ENCODE data around the gene TNFSF8.

Gene TNFSF8

DNA sequence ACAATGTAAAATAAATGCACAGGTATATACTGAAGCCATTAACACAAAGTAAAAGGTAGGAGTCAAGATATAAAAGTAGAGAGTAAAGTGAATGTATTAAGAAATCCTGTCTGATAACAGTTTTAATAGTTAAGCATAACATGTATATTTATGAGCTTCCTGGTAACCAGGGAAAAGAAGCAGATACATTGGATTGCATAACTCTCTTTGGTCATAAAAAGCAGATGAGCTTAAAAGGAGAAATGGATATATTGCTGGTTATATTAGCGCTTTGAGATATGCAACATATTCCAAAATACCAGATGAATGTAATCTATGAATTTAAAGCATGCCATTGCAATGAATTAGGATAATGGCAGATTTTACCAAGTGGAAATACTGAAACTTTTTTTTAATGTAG, 6.2 kb upstream of the TNFSF8 start (continued):
- TF ChIP-seq, protein P1, sequence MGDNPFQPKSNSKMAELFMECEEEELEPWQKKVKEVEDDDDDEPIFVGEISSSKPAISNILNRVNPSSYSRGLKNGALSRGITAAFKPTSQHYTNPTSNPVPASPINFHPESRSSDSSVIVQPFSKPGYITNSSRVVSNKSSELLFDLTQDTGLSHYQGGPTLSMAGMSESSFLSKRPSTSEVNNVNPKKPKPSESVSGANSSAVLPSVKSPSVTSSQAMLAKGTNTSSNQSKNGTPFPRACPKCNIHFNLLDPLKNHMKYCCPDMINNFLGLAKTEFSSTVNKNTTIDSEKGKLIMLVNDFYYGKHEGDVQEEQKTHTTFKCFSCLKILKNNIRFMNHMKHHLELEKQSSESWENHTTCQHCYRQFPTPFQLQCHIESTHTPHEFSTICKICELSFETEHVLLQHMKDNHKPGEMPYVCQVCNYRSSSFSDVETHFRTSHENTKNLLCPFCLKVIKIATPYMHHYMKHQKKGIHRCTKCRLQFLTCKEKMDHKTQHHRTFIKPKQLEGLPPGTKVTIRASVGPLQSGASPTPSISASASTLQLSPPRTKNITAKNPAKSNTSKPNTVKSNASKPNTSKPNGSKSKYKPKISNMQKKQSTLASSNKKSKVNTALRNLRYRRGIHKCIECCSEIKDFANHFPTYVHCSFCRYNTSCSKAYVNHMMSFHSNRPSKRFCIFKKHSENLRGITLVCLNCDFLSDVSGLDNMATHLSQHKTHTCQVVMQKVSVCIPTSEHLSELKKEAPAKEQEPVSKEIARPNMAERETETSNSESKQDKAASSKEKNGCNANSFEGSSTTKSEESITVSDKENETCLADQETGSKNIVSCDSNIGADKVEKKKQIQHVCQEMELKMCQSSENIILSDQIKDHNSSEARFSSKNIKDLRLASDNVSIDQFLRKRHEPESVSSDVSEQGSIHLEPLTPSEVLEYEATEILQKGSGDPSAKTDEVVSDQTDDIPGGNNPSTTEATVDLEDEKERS (tag by site-specific recombination; IDR thresholded peaks at IDR 0.05): no peak
- TF ChIP-seq ZNF324 (tag by site-specific recombination; IDR thresholded peaks at IDR 0.05) (no peak), ZNF239 (tag by site-specific recombination; IDR thresholded peaks at IDR 0.05) (no peak), ZNF292 (tag by site-specific recombination; IDR thresholded peaks at IDR 0.05; ENCODE audit: borderline replicate concordance, low read depth) (no peak), ZNF664 (tag by site-specific recombination; IDR thresholded peaks at IDR 0.05) (no peak), ZNF837 (tag by site-specific recombination; IDR thresholded peaks at IDR 0.05) (no peak), ZNF184 (tag by site-specific recombination; IDR thresholded peaks at IDR 0.05) (no peak)
- TF ChIP-seq, protein P2, sequence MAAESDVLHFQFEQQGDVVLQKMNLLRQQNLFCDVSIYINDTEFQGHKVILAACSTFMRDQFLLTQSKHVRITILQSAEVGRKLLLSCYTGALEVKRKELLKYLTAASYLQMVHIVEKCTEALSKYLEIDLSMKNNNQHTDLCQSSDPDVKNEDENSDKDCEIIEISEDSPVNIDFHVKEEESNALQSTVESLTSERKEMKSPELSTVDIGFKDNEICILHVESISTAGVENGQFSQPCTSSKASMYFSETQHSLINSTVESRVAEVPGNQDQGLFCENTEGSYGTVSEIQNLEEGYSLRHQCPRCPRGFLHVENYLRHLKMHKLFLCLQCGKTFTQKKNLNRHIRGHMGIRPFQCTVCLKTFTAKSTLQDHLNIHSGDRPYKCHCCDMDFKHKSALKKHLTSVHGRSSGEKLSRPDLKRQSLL (tag by site-specific recombination; IDR thresholded peaks at IDR 0.05): no peak
- TF ChIP-seq, protein P3, sequence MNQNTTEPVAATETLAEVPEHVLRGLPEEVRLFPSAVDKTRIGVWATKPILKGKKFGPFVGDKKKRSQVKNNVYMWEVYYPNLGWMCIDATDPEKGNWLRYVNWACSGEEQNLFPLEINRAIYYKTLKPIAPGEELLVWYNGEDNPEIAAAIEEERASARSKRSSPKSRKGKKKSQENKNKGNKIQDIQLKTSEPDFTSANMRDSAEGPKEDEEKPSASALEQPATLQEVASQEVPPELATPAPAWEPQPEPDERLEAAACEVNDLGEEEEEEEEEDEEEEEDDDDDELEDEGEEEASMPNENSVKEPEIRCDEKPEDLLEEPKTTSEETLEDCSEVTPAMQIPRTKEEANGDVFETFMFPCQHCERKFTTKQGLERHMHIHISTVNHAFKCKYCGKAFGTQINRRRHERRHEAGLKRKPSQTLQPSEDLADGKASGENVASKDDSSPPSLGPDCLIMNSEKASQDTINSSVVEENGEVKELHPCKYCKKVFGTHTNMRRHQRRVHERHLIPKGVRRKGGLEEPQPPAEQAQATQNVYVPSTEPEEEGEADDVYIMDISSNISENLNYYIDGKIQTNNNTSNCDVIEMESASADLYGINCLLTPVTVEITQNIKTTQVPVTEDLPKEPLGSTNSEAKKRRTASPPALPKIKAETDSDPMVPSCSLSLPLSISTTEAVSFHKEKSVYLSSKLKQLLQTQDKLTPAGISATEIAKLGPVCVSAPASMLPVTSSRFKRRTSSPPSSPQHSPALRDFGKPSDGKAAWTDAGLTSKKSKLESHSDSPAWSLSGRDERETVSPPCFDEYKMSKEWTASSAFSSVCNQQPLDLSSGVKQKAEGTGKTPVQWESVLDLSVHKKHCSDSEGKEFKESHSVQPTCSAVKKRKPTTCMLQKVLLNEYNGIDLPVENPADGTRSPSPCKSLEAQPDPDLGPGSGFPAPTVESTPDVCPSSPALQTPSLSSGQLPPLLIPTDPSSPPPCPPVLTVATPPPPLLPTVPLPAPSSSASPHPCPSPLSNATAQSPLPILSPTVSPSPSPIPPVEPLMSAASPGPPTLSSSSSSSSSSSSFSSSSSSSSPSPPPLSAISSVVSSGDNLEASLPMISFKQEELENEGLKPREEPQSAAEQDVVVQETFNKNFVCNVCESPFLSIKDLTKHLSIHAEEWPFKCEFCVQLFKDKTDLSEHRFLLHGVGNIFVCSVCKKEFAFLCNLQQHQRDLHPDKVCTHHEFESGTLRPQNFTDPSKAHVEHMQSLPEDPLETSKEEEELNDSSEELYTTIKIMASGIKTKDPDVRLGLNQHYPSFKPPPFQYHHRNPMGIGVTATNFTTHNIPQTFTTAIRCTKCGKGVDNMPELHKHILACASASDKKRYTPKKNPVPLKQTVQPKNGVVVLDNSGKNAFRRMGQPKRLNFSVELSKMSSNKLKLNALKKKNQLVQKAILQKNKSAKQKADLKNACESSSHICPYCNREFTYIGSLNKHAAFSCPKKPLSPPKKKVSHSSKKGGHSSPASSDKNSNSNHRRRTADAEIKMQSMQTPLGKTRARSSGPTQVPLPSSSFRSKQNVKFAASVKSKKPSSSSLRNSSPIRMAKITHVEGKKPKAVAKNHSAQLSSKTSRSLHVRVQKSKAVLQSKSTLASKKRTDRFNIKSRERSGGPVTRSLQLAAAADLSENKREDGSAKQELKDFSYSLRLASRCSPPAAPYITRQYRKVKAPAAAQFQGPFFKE (tag by site-specific recombination; IDR thresholded peaks at IDR 0.05; ENCODE audit: borderline replicate concordance): no peak
- TF ChIP-seq, protein P4, sequence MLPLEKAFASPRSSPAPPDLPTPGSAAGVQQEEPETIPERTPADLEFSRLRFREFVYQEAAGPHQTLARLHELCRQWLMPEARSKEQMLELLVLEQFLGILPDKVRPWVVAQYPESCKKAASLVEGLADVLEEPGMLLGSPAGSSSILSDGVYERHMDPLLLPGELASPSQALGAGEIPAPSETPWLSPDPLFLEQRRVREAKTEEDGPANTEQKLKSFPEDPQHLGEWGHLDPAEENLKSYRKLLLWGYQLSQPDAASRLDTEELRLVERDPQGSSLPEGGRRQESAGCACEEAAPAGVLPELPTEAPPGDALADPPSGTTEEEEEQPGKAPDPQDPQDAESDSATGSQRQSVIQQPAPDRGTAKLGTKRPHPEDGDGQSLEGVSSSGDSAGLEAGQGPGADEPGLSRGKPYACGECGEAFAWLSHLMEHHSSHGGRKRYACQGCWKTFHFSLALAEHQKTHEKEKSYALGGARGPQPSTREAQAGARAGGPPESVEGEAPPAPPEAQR (tag by site-specific recombination; IDR thresholded peaks at IDR 0.05): no peak

DNA sequence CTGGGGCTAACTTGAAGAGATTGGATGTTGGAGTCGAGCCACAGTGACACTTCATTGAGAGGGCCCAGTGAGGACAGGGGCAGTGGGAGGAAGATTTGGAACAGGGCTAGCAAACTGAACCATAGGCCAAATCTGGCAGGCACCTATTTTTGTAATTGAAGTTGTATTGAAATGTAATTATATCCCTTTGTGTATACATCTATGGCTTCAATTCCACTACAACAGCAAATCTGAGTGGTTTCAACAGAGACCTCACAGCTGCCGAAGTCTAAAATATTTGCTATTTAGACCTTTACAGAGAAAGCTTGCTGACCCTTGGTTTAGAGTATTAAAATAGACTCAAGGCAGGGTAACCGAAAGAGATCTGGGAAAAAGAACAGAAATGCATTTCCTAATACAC, 4.7 kb upstream of the TNFSF8 start:
- CTCF ChIA-PET: interaction anchor here (0.6 to 1.0 kb wide), 4 partner anchors 22 to 852 kb away, joined by 3 read pairs; no protein-coding TSS in a partner anchor
- POLR2A ChIA-PET: interaction anchor here (0.6 kb wide), 1 partner anchor 79 kb away, joined by 3 read pairs; no protein-coding TSS in a partner anchor
- Histone ChIP-seq H3K4me3 (ENCODE audit: low read depth, low read length) (no peak overlapping the region), H3K9me3 (ENCODE audit: control insufficient read depth, insufficient read depth, low read depth, low read length) (no peaks in the 10 kb centered on the region), H3K36me3 (ENCODE audit: control insufficient read depth in 2 of 2, insufficient read depth in 1 of 2, low read length in 2 of 2) (no peaks in the 10 kb centered on the region), H3K27ac (ENCODE audit: extremely low read depth, low read depth, low read length) (no peak overlapping the region), H3K4me1 (ENCODE audit: control insufficient read depth, insufficient read depth, low read length) (no peaks in the 10 kb centered on the region)
- TF ChIP-seq ZNF626 (tag by site-specific recombination; IDR thresholded peaks at IDR 0.05) (no peak), ZNF433 (tag by site-specific recombination; IDR thresholded peaks at IDR 0.05; ENCODE audit: low read depth) (no peak), ZNF660 (tag by site-specific recombination; IDR thresholded peaks at IDR 0.05) (no peak), ZIC2 (tag by site-specific recombination; IDR thresholded peaks at IDR 0.05) (no peak), ZNF610 (tag by site-specific recombination; IDR thresholded peaks at IDR 0.05; ENCODE audit: borderline replicate concordance) (no peak), ZNF221 (tag by site-specific recombination; IDR thresholded peaks at IDR 0.05; ENCODE audit: borderline replicate concordance) (no peak)
- TF ChIP-seq, protein P5, sequence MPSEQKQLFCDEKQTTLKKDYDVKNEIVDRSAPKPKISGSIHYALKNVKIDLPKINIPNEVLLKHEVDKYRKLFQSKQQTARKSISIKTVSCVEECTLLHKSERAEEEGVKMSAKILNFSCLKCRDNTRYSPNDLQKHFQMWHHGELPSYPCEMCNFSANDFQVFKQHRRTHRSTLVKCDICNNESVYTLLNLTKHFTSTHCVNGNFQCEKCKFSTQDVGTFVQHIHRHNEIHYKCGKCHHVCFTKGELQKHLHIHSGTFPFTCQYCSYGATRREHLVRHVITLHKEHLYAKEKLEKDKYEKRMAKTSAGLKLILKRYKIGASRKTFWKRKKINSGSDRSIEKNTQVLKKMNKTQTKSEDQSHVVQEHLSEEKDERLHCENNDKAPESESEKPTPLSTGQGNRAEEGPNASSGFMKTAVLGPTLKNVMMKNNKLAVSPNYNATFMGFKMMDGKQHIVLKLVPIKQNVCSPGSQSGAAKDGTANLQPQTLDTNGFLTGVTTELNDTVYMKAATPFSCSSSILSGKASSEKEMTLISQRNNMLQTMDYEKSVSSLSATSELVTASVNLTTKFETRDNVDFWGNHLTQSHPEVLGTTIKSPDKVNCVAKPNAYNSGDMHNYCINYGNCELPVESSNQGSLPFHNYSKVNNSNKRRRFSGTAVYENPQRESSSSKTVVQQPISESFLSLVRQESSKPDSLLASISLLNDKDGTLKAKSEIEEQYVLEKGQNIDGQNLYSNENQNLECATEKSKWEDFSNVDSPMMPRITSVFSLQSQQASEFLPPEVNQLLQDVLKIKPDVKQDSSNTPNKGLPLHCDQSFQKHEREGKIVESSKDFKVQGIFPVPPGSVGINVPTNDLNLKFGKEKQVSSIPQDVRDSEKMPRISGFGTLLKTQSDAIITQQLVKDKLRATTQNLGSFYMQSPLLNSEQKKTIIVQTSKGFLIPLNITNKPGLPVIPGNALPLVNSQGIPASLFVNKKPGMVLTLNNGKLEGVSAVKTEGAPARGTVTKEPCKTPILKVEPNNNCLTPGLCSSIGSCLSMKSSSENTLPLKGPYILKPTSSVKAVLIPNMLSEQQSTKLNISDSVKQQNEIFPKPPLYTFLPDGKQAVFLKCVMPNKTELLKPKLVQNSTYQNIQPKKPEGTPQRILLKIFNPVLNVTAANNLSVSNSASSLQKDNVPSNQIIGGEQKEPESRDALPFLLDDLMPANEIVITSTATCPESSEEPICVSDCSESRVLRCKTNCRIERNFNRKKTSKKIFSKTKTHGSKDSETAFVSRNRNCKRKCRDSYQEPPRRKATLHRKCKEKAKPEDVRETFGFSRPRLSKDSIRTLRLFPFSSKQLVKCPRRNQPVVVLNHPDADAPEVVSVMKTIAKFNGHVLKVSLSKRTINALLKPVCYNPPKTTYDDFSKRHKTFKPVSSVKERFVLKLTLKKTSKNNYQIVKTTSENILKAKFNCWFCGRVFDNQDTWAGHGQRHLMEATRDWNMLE (tag by site-specific recombination; conservative IDR thresholded peaks at IDR 0.05; ENCODE audit: low read depth): no peak
- TF ChIP-seq, protein P6, sequence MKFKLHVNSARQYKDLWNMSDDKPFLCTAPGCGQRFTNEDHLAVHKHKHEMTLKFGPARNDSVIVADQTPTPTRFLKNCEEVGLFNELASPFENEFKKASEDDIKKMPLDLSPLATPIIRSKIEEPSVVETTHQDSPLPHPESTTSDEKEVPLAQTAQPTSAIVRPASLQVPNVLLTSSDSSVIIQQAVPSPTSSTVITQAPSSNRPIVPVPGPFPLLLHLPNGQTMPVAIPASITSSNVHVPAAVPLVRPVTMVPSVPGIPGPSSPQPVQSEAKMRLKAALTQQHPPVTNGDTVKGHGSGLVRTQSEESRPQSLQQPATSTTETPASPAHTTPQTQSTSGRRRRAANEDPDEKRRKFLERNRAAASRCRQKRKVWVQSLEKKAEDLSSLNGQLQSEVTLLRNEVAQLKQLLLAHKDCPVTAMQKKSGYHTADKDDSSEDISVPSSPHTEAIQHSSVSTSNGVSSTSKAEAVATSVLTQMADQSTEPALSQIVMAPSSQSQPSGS (tag by site-specific recombination; IDR thresholded peaks at IDR 0.05; ENCODE audit: low read depth): no peak
